ENCODE measurements around the gene SSB.
"Not testable (repeated sequence)": the region's sequence is repeated elsewhere in the genome, so short reads cannot be mapped to it uniquely, and the experiment has no call there.

Gene SSB

GRCh38 chr2:169776252-169776761, 22.4 kb upstream of the SSB start:
- intact Hi-C loops (cut with DNase I): no loop called here
- DNase-seq: no peak

- intact Hi-C loops (cut with DNase I): no loop called here
- no peak for DNase-seq
Observed at GRCh38 chr2:169778446-169778845, 20.2 kb upstream of the SSB start.

GRCh38 chr2:169781249-169782013, 17.2 kb upstream of the SSB start:
- intact Hi-C loops (cut with DNase I): no loop called here
- no peak for DNase-seq

GRCh38 chr2:169782513-169782912, 16.2 kb upstream of the SSB start:
- intact Hi-C loops (cut with DNase I): no loop called here
- no peak for DNase-seq

- DNase-seq: no peak
- intact Hi-C loops (cut with DNase I): no loop called here
Observed at GRCh38 chr2:169790581-169790980, 8.1 kb upstream of the SSB start.

- DNase-seq: no peak
- intact Hi-C loops (cut with DNase I): no loop called here
Observed at GRCh38 chr2:169795181-169795580, 3.5 kb upstream of the SSB start.

- intact Hi-C loops (cut with DNase I): no loop called here
- DNase-seq: no peak
Observed at GRCh38 chr2:169796441-169796840, 2.2 kb upstream of the SSB start.

- no peak for DNase-seq
- intact Hi-C loops (cut with DNase I): no loop called here
Observed at GRCh38 chr2:169797601-169798000, 1.1 kb upstream of the SSB start.

- intact Hi-C loops (cut with DNase I): loop anchor here (2.0 kb wide), 1 partner anchor 320 kb away; the partner anchor contains the start of gene BBS5
Observed at GRCh38 chr2:169798397-169798717, 314 bp upstream of the SSB start.

GRCh38 chr2:169803480-169803879, 4.8 kb downstream of the SSB start:
- intact Hi-C loops (cut with DNase I): no loop called here
- no peak for DNase-seq

More at GRCh38 chr2:169798397-169798717, 314 bp upstream of the SSB start:
- DNase-seq: no peak

GRCh38 chr2:169806586-169806985, 7.9 kb downstream of the SSB start:
- DNase-seq: no peak
- intact Hi-C loops (cut with DNase I): no loop called here

GRCh38 chr2:169808221-169808620, 9.6 kb downstream of the SSB start:
- intact Hi-C loops (cut with DNase I): no loop called here
- DNase-seq: no peak

- intact Hi-C loops (cut with DNase I): no loop called here
- no peak for DNase-seq
Observed at GRCh38 chr2:169815849-169816248, 17.2 kb downstream of the SSB start.

GRCh38 chr2:169816961-169817360, 18.3 kb downstream of the SSB start:
- intact Hi-C loops (cut with DNase I); DNase-seq: not testable (repeated sequence)

GRCh38 chr2:169817369-169817768, 18.7 kb downstream of the SSB start:
- intact Hi-C loops (cut with DNase I): not testable (repeated sequence)

GRCh38 chr2:169818241-169818640, 19.6 kb downstream of the SSB start:
- intact Hi-C loops (cut with DNase I): no loop called here
- DNase-seq: no peak

More at GRCh38 chr2:169817369-169817768, 18.7 kb downstream of the SSB start:
- not testable (repeated sequence) for DNase-seq

GRCh38 chr2:169819106-169819505, 20.4 kb downstream of the SSB start:
- intact Hi-C loops (cut with DNase I): no loop called here
- no peak for DNase-seq

GRCh38 chr2:169820101-169820500, 21.4 kb downstream of the SSB start:
- intact Hi-C loops (cut with DNase I); DNase-seq: not testable (repeated sequence)

GRCh38 chr2:169822036-169822435, 23.4 kb downstream of the SSB start:
- intact Hi-C loops (cut with DNase I): no loop called here
- DNase-seq: no peak

- intact Hi-C loops (cut with DNase I): no loop called here
- DNase-seq: no peak
Observed at GRCh38 chr2:169822785-169823392, 24.2 kb downstream of the SSB start.

GRCh38 chr2:169823996-169824372, 25.3 kb downstream of the SSB start:
- intact Hi-C loops (cut with DNase I): no loop called here
- DNase-seq: no peak
